ENCODE results near the gene LIPI.
"Not testable (repeated sequence)": the region's sequence is repeated elsewhere in the genome, so short reads cannot be mapped to it uniquely, and the experiment has no call there.

LIPI gene

DNA sequence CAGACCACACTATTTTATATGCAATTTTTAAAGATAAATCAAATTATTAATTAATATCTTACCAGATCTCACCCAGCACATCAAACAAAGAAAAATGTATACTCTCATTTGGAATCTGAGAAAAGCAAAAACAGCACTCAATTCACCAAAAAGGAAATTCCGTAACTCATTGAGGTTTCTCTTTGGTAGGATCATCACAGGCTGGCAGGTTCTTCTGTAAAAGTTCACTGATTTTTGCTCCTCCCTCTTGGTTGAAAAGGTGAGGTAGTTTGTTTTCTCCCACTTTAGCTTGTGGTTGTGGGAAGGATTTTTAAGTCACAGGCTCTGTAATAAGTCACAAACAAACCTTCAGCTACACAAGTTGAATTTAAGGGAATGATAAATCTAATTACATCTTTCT lies at the start of gene LIPI:
TSS of gene LIPI (minus strand) at position 218 of the 400 bp plus-strand sequence. CDS start at position 108, 110 bp downstream.
- no peak for DNase-seq

DNA sequence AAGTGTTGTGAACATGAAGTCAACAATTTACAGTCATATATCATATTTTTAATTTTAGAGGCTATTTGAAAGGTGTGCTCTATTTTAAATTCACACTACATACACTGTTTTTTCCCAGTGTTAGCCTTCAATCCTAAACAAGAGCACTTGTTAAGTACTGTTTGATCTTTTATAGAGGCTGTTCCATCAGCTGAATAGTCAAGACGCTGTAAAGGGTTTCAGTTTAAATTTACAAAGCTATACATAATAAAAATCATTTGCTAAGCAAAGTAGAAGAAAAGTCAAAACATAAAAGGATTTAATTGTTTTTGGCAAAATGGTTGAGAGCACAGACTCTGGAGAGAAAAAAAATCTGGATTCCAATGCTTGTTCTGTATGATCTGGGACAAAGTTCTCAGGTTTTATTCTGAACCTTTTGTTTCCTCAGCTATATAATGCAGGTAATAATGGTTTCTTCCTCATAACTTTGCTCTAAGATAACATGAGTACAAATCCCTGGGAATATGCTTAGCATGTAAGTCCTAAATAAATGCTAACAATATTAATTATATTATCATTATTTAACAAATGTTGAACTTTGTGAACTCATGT lies 49.5 kb upstream of the LIPI start:
- no peak for DNase-seq

GRCh38 chr21:14259747-14260146 lies 49.0 kb upstream of the LIPI start:
- DNase-seq: peak; percentile 12

- DNase-seq: no peak
Measured at GRCh38 chr21:14251336-14251735, 40.6 kb upstream of the LIPI start.

DNA sequence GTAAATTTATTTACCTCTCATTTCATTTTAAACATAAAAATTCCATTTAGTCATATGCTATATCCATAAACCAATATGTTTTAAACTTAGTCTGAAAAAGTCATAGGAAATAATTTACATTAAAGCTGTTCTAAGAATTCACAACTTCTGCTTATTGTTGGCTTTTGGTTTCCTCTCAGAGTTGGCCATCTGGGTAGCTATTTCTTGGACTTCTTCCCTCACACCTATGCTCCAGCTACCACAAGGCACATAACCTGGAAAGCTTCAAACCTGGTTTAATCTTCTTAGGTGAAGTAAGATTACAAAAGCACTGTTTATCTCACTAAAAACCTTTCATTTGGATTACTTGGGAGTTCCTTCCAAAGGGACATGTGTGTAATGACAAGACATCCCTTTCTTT lies 35.0 kb upstream of the LIPI start:
- DNase-seq: no peak

GRCh38 chr21:14244911-14245310 lies 34.2 kb upstream of the LIPI start:
- no peak for DNase-seq

GRCh38 chr21:14243874-14244273 lies 33.1 kb upstream of the LIPI start:
- DNase-seq: peak; percentile 14

DNA sequence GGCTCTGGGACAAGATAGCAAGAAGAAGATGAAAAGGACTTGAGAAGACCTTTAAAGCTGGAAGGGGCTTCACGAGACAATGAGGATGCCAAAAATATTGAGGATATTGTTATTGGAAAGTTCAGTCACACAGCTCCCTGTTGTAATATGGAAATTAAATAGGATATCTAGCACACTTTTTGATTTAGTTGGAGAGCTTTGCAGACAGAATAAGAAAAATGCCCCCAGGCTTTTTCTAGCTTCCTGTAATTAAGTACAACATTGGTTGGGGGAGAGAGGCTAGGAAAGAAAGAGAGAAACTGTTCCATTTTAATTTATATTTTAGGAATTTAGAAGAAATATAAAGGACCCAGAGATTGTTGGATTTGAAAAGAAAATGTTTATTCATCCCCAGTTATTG lies 32.7 kb upstream of the LIPI start:
- no peak for DNase-seq

GRCh38 chr21:14241297-14241696 lies 30.5 kb upstream of the LIPI start:
- DNase-seq: no peak

DNA sequence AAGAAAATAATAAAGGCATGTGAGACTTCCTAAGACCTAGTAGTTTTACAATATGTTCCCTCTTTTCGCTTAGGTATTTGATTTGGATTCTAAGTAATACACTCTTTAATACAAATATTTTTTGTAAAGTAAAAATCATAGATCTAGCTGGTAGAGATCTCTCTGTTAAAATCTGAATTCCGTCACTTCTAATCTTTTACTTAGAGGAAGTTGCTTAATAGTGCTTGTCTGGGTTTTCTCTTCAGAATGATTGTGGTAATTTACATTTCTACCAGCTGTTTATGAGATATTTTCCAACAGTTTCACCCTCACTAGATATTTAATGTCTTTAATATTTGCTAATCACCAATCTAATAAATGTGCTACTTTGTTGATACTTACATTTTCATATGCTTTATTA lies 28.5 kb upstream of the LIPI start:
- DNase-seq: peak; percentile 15

GRCh38 chr21:14236180-14236579 lies 25.4 kb upstream of the LIPI start:
- no peak for DNase-seq

GRCh38 chr21:14235101-14235500 lies 24.3 kb upstream of the LIPI start:
- no peak for DNase-seq

DNA sequence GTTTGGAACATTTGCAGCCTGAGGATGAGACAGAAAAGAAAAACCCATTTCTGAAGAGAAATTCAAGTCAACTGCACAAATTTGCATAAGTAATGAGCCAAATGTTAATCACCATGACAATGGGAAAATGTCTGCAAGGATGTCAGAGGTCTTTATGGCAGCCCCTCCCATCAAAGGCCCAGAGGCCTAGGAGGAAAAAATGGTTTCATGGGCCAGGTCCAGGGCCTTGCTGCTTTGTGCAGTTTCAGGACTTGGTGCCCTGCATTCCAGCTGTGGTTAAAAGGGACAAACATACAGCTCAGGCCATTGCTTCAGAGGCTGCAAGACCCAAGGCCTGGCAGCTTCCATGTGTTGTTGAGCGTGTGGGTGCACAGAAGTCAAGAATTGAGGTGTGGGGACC lies 18.6 kb upstream of the LIPI start:
- no peak for DNase-seq

DNA sequence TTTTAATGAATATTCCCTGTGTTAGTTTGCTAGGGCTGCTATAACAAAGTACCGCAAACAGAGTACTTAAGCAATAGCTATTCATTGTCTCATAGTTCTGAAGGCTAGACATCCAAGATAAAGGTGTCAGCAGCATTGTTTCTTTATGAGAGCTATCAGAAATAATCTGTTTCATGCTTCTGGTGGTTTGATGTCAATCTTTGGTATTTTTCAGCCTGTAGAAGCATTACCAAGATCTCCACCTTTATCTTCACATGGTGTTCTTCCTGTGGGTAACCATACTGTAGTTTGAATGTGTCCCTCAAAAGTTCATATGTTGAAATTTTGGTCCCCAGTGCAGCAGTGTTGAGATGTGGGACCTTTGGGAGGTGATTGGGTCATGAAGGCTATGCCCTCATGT lies 12.6 kb upstream of the LIPI start:
- no peak for DNase-seq

DNA sequence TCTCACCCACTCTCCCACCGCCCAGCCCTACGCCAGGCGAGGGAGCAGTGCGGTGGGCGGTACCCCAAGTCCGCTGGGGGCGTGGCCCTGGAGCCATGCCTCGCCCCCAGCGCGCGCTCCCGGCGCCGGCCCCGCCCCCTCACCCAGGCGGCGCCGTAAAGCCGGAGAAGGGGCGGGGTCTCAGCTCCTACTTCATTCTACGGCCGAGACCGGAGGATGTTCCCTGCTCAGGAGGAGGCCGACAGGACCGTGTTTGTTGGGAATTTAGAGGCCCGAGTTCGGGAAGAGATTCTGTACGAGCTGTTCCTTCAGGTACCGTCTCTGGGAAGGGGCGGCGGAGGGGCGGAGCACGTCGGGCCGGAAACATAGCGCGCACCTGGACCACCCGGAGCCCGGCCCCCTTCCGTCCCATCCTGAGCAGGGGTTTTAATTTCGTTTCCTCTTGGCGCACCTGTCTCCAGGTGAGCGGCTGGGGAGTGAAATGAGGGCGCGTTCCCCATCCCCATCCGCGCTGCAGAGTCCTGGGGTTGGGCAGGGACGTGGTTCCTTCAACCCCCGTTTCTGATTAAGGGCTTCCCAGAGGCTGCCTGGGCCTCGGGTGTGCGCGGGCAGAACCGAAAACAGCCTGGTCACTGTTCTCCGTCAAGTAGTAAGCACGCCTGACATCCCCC lies 5.4 kb upstream of the LIPI start, which contains the start of gene RBM11:
TSS of gene RBM11 (plus strand) at position 187 of the 671 bp plus-strand sequence. CDS start at position 217, 30 bp downstream.
- no peak for DNase-seq

DNA sequence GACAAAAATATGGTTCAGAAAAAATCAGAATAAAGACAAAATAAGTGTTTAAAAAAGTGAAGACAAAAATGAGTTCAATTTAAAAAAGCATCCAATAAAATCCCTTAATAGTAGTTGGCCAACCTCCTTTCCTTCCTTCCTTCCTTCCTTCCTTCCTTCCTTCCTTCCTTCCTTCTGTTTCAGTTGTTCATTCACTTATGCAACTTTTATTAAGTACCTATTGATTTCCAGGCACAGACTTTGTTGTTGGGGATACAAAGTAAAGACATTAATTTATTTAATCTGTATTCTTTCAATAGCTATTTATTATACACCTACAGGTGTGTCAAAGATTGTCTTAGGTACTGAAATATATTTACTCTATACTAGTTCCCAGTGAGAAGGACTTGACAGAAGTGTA lies 2.4 kb upstream of the LIPI start:
- DNase-seq: no peak

GRCh38 chr21:14206222-14206621 lies 4.5 kb downstream of the LIPI start:
- no peak for DNase-seq

- DNase-seq: not testable (repeated sequence)
Measured at GRCh38 chr21:14166463-14167223, 44.1 kb downstream of the LIPI start.

DNA sequence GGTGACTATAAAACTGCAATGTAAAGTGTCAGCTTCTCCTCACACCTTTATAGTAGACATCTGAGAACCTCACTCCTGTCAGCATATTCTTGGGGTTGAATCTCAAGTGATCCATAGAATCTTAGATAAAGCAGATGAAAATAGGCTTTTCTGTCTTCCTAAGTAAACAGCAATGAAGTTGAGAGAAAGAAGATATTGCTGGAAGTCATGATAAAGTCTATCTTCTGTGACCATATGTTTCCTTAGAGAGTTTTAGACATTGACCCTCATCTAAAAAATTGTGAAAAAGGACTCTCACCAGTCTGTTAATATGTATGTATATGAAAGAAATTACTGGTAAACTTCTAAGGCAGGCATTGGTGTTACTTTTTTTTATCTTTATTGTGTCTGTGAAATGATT lies 66.8 kb downstream of the LIPI start:
- DNase-seq: no peak

- DNase-seq: no peak
Measured at GRCh38 chr21:14124266-14124665, 86.5 kb downstream of the LIPI start.

GRCh38 chr21:14121719-14122118 lies 89.0 kb downstream of the LIPI start:
- DNase-seq: no peak

- peak; percentile 28 for DNase-seq
Measured at GRCh38 chr21:14120091-14120734, 90.5 kb downstream of the LIPI start.

DNA sequence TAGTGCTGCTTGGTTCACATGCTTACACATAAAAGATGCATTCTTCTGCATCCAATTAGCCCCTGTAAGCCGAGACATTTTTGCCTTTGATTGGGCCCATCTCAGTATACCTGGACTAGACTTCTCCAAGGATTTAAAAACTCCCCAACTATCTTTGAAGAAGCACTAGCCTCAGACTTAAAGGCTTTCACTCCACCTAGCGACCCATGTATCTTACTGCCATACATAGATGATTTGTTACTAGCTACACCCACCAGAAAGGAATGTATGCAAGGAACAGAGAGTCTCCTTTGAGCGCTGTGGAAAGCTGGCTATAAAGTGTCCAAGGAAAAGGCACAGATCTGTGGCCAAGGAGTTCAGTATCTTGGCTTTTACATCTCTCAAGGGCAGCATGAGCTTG lies 91.7 kb downstream of the LIPI start:
- no peak for DNase-seq

- DNase-seq: peak; percentile 7
Measured at GRCh38 chr21:14116080-14116481, 94.7 kb downstream of the LIPI start.
